Testis (tissue), 2 donors: ENCODE measurements around the gene LPP.

Experiments used
- CTCF ChIP-seq, 3 experiments: fragments of 450-650 bp in 2 of 3; fragments of 200-600 bp in 1 of 3; sonication (generic) in 1 of 3; IDR thresholded peaks; one replicate each; pipeline ENCODE4 v1.5.1; 2016 to 2019; ENCODE audit warnings: antibody characterized with exemption in 3 of 3, mild to moderate bottlenecking in 2 of 3, moderate library complexity in 1 of 3
- POLR2A ChIP-seq: fragments of 450-650 bp; IDR thresholded peaks from one replicate; pipeline ENCODE4 v1.6.1; 2017; ENCODE audit warnings: antibody characterized with exemption, mild to moderate bottlenecking, moderate library complexity

DNA sequence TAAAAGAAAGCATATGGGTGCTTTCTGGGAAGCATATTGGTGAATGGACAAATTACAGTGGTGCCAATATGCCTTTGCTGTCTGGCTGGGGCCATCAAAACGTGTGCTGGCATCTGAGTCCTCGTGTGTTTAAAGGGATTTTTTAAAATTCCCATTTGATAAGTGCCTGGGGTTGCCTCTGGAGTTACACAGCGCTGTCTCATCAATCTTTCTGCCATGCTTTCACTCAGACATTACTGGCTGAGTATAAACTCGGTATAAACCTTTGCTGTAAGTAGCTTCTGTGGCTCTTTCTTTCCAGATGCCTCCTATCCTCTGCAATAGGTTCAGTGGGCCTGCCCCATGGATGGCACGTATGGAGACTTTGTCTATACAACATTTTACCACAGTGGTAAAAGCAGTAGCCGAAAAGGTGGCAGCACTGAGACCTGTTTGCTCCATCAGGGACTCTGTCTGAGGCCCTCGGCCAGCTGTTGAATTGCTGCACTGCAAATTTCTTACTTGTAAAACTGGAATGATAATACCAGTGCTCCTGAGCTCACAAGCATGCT lies 195.5 kb downstream of the LPP start:
- TF ChIP-seq CTCF (IDR thresholded peaks at IDR 0.05), result no peak
- no peak for TF ChIP-seq POLR2A
